GM19468 (cell line): ENCODE results near the gene PPIAL4G.
"Not testable (repeated sequence)": the region's sequence is repeated elsewhere in the genome, so short reads cannot be mapped to it uniquely, and the experiment has no call there.

ENCODE experiments used
- ATAC-seq: cut with Tn5 transposase; IDR thresholded peaks from one replicate; pipeline ENCODE4 v1.9.1; 2021; ENCODE audit warnings: mild to moderate bottlenecking, moderate library complexity, moderate number of reproducible peaks; ENCODE audit not compliant: unreplicated experiment; ENCODE audit errors: extremely low read depth

PPIAL4G gene

DNA sequence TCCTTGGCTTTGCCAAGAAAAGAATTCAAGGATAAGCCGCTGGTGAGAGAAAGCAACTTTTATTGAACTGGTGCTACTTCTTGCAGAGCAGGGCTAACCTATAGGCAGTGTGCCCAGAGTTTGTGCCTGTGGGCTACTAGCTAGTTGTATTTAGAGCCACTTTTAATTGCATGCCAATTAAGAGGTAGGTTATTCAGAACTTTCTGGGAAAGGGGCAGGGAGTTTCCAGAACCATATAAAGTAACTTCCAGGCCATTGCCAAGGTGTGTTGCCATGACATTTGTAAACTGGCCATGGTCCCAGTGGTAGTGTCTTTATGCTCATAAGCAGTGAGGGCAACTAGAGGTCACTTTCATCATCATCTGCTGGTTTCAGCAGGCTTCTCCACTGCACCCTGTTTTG lies 50.2 kb downstream of the PPIAL4G start:
- ATAC-seq, result not testable (repeated sequence)
